Ishikawa (cell line): ENCODE measurements around the gene CTNNA3.

Experiments used
- CEBPB ChIP-seq: IDR thresholded peaks from 2 replicates; pipeline ENCODE4 v1.6.1; 2012
- CREB1 ChIP-seq: IDR thresholded peaks from 2 replicates; pipeline ENCODE4 v1.6.1; 2012; ENCODE audit warnings: low read depth
- EGR1 ChIP-seq: IDR thresholded peaks from 2 replicates; pipeline ENCODE4 v1.6.1; 2012
- EP300 ChIP-seq: IDR thresholded peaks from 2 replicates; pipeline ENCODE4 v1.6.1; 2012; ENCODE audit warnings: borderline replicate concordance
- FOXM1 ChIP-seq: IDR thresholded peaks from 2 replicates; pipeline ENCODE4 v1.6.1; 2012; ENCODE audit warnings: low read depth, borderline replicate concordance
- MAX ChIP-seq: IDR thresholded peaks from 2 replicates; pipeline ENCODE4 v1.6.1; 2012
- RAD21 ChIP-seq: IDR thresholded peaks from 2 replicates; pipeline ENCODE4 v1.6.1; 2012; ENCODE audit warnings: low read depth
- REST ChIP-seq: IDR thresholded peaks from 2 replicates; pipeline ENCODE4 v1.6.1; 2012; ENCODE audit warnings: low read depth, mild to moderate bottlenecking
- TAF1 ChIP-seq: IDR thresholded peaks from 2 replicates; pipeline ENCODE4 v1.6.1; 2012; ENCODE audit warnings: low read depth, mild to moderate bottlenecking
- TCF12 ChIP-seq: IDR thresholded peaks from 2 replicates; pipeline ENCODE4 v1.6.1; 2012; ENCODE audit warnings: low read depth
- TEAD4 ChIP-seq: IDR thresholded peaks from 2 replicates; pipeline ENCODE4 v1.6.1; 2012
- YY1 ChIP-seq: IDR thresholded peaks from 2 replicates; pipeline ENCODE4 v1.6.1; 2012; ENCODE audit warnings: low read depth
- ZBTB7A ChIP-seq: IDR thresholded peaks from 2 replicates; pipeline ENCODE4 v1.6.1; 2012; ENCODE audit warnings: low read depth

GRCh38 chr10:66586073-66586472 lies 1109.9 kb downstream of the CTNNA3 start:
- TF ChIP-seq REST (no peak), EP300 (no peak), EGR1 (no peak), TCF12 (no peak), FOXM1 (no peak), TEAD4 (no peak), YY1 (no peak), RAD21 (peak; percentile 61), TAF1 (no peak), ZBTB7A (no peak), MAX (no peak), CEBPB (no peak), CREB1 (no peak)
